K562 (cell line): ENCODE measurements around the gene SPZ1. TPM values are rescaled to one million over a fixed set of nuclear protein-coding genes. Genes with fewer than 3 reads are reported as not detected.

ENCODE experiments used
- ATAC-seq: fragments of 200-7000 bp; cut with Tn5 transposase; 3 replicates; pipeline ENCODE4 v1.9.1; 2020; ENCODE audit warnings: moderate library complexity
- BruUV-seq: library from RNA; stranded (reverse); fragments of 400-500 nt; replicated peaks from 2 replicates; lab custom pipeline; 2021; lab: Mats Ljungman, UMichigan
- CTCF ChIA-PET: fragments of 300-600 bp; formaldehyde crosslinking; extraction: SDS; loops from one replicate; lab custom pipeline; 2021; ENCODE audit warnings: low intra/inter-chr PET ratio; lab: Yijun Ruan, JAX
- POLR2A ChIA-PET: fragments of 300-600, 350-650 bp; sonication (Branson Sonifier 250); formaldehyde crosslinking; extraction: SDS; loops from one replicate; lab custom pipeline; 2021; ENCODE audit warnings: antibody characterized with exemption, inconsistent platforms; lab: Yijun Ruan, JAX
- DNase-seq, 4 experiments: peaks; one replicate each; pipeline versions ENCODE4 v3.0.0 to v3.0.0-alpha.2; 2011 to 2018; ENCODE audit warnings: low spot score in 3 of 4, mixed read lengths in 3 of 4; ENCODE audit errors: extremely low read depth in 1 of 4
- FAIRE-seq: peaks from 2 replicates; lab custom pipeline; 2011; peaks lifted over from hg19 to GRCh38; lab: Jason Lieb, UNC
- H2AFZ ChIP-seq: 2 replicates; pipeline ENCODE4 v1.6.0; 2011; ENCODE audit warnings: low read depth, low read length, control low read depth, inconsistent platforms
- H3K27ac ChIP-seq: fragments of 200-600 bp; 3 replicates; pipeline ENCODE4 v1.8.0; 2011; ENCODE audit warnings: low read depth, mild to moderate bottlenecking, control low read depth, inconsistent platforms, low read length, moderate library complexity, mixed read lengths; ENCODE audit errors: extremely low read depth
- H3K27me3 ChIP-seq, 2 experiments: fragments of 300-600 bp in 1 of 2; 2 replicates in 1 of 2; 3 replicates in 1 of 2; pipeline versions ENCODE4 v1.6.0 to v1.8.0; 2011; ENCODE audit warnings: inconsistent platforms in 2 of 2, low read length in 2 of 2, mild to moderate bottlenecking in 1 of 2, mixed read lengths in 1 of 2, moderate library complexity in 1 of 2; ENCODE audit not compliant: control insufficient read depth in 2 of 2, insufficient read depth in 2 of 2
- H3K36me3 ChIP-seq: fragments of 300-600 bp; 3 replicates; pipeline ENCODE4 v1.8.0; 2011; ENCODE audit warnings: mild to moderate bottlenecking, low read length, inconsistent platforms; ENCODE audit not compliant: control insufficient read depth, insufficient read depth
- H3K4me1 ChIP-seq, 2 experiments: fragments of 200-600 bp in 1 of 2; replicated peaks in 1 of 2; 2 replicates in 1 of 2; 3 replicates in 1 of 2; pipeline versions ENCODE4 v1.5.1 to v1.8.0; 2011; ENCODE audit warnings: inconsistent platforms in 2 of 2, low read length in 2 of 2, mild to moderate bottlenecking in 1 of 2, mixed read lengths in 1 of 2, moderate library complexity in 1 of 2; ENCODE audit not compliant: control insufficient read depth in 2 of 2, insufficient read depth in 2 of 2
- H3K4me2 ChIP-seq: 2 replicates; pipeline ENCODE4 v1.6.1; 2011; ENCODE audit warnings: low read length, control low read depth, inconsistent platforms, mixed read lengths; ENCODE audit not compliant: insufficient read depth
- H3K4me3 ChIP-seq: fragments of 200-600 bp; sonication (generic), shearing (Covaris generic); 2 replicates; pipeline ENCODE4 v1.5.1; 2016; ENCODE audit warnings: control low read depth, inconsistent platforms
- H3K79me2 ChIP-seq: fragments of 200-600 bp; 3 replicates; pipeline ENCODE4 v1.8.0; 2011; ENCODE audit warnings: low read length, inconsistent platforms; ENCODE audit not compliant: control insufficient read depth, insufficient read depth
- H3K9ac ChIP-seq, 2 experiments: 2 replicates each; pipeline versions ENCODE4 v1.6.0 to v1.6.1; 2011; ENCODE audit warnings: low read depth in 2 of 2, low read length in 2 of 2, control low read depth in 1 of 2, inconsistent platforms in 1 of 2, mild to moderate bottlenecking in 1 of 2, mixed read lengths in 1 of 2; ENCODE audit not compliant: insufficient read depth in 1 of 2
- H3K9me1 ChIP-seq: one replicate; pipeline ENCODE4 v1.6.0; 2011; ENCODE audit warnings: inconsistent platforms, mild to moderate bottlenecking, low read length, moderate library complexity; ENCODE audit not compliant: control insufficient read depth, insufficient read depth
- H3K9me3 ChIP-seq: replicated peaks from 2 replicates; pipeline ENCODE4 v1.5.1; 2011; ENCODE audit warnings: low read depth, low read length, inconsistent platforms; ENCODE audit not compliant: control insufficient read depth, insufficient read depth
- H4K20me1 ChIP-seq: replicated peaks from 2 replicates; pipeline ENCODE4 v1.6.1; 2011; ENCODE audit warnings: low read length, inconsistent platforms, mixed read lengths; ENCODE audit not compliant: control insufficient read depth, insufficient read depth
- BHLHE40 ChIP-seq: IDR thresholded peaks from 2 replicates; pipeline ENCODE4 v1.6.1; 2011; ENCODE audit warnings: low read length, improper control_type of control experiment
- HIVEP1 ChIP-seq: fragments of 250-450 bp; sonication (Bioruptor Pico); IDR thresholded peaks from 2 replicates; pipeline ENCODE4 v1.4.0; 2020; ENCODE audit warnings: mild to moderate bottlenecking
- TSC22D4 ChIP-seq: fragments of 450-650 bp; IDR thresholded peaks from 2 replicates; pipeline ENCODE4 v1.6.1; 2016; ENCODE audit warnings: missing genetic modification characterization, missing biosample characterization, control low read depth
- ZBTB2 ChIP-seq: fragments of 450-650 bp; IDR thresholded peaks from 2 replicates; pipeline ENCODE4 v1.6.1; 2016; ENCODE audit warnings: antibody characterized with exemption
- ZNF212 ChIP-seq: fragments of 450-650 bp; formaldehyde crosslinking; IDR thresholded peaks from 2 replicates; pipeline ENCODE4 v1.4.0; 2020; ENCODE audit warnings: mild to moderate bottlenecking
- ZNF24 ChIP-seq: fragments of 450-650 bp; IDR thresholded peaks from 2 replicates; pipeline ENCODE4 v1.6.1; 2016
- WGBS: fragments of 100-300 bp; shearing (Covaris generic); methylation state at CpG from one replicate; pipeline ENCODE4 v1.1.6; 2016; ENCODE audit warnings: low coverage, mixed read lengths; ENCODE audit not compliant: insufficient coverage; ENCODE audit errors: missing lambda C conversion rate; 5-methylcytosine and 5-hydroxymethylcytosine counted together
- in situ Hi-C: fragments of 300-500 bp; cut with MboI; formaldehyde crosslinking; loops from 4 replicates; pipeline ENCODE4 v1.15.0; 2018; ENCODE audit warnings: inconsistent platforms, mixed read lengths
- intact Hi-C: fragments of 100-400 bp; cut with micrococcal nuclease; formaldehyde crosslinking; loops from 2 replicates; pipeline ENCODE4 v1.14.2; 2022
- polyA plus RNA-seq, 8 experiments: library from polyadenylated mRNA; depleted of rRNA in 4 of 8; stranded (reverse) in 5 of 8; unstranded in 3 of 8; fragments of >200 nt; fragmentation: Nextera tagmentation in 2 of 8; fragmentation: Illumina TruSeq in 1 of 8; extraction: Ambion mirVana in 2 of 8; extraction: Trizol in 1 of 8; gene quantifications; 2 replicates each; pipeline versions ENCODE4 v1.2.1 to v1.2.3, GENCODE V29; 2011 to 2014; ENCODE audit warnings: inconsistent platforms in 1 of 8, missing spikeins in 1 of 8
- total RNA-seq, 7 experiments: library from RNA; depleted of rRNA in 6 of 7; stranded (reverse); fragments of >200 nt in 6 of 7; fragmentation: Illumina TruSeq in 2 of 7; extraction: Trizol in 2 of 7; gene quantifications; 2 replicates each; pipeline versions ENCODE4 v1.2.1 to v1.2.3, GENCODE V29; 2011 to 2021; ENCODE audit warnings: low replicate concordance in 1 of 7

The SPZ1 gene
- total and polyA plus RNA-seq, 9 of the 15 experiments (the other 6 are each of a cell fraction or from before 2014, with no cell fraction given), result not detected

- no TSS peak for BruUV-seq
- POLR2A ChIA-PET, result no interaction called here
- H3K36me3 ChIP-seq, result no peaks in the 10 kb centered on the region
- H3K27ac ChIP-seq, result no peak overlapping the region
- no peak for ATAC-seq
- no peak overlapping the region for H3K4me3 ChIP-seq
- H2AFZ ChIP-seq, result no peak overlapping the region
- in situ Hi-C loops, result no loop called here
- H4K20me1 ChIP-seq, result no peaks in the 10 kb centered on the region
- no peaks in the 10 kb centered on the region for H3K9me3 ChIP-seq
- no peak overlapping the region for H3K4me2 ChIP-seq
- TF ChIP-seq ZNF24 (no peak), HIVEP1 (CRISPR knock-in tag) (no peak), TSC22D4 (no peak), ZBTB2 (no peak), ZNF212 (CRISPR knock-in tag) (no peak), BHLHE40 (peak; percentile 34; the same call in 1 of the 2 replicates)
- no peak for FAIRE-seq
- CTCF ChIA-PET, result no interaction called here
- H3K79me2 ChIP-seq, result no peaks in the 10 kb centered on the region
- intact Hi-C loops, result no loop called here
- WGBS, result 4% methylated on average over 7 of the region's 7 CpGs
- no peak for DNase-seq
- no peak overlapping the region for H3K9ac ChIP-seq
- H3K9me1 ChIP-seq, result no peaks in the 10 kb centered on the region
- H3K4me1 ChIP-seq, result peaks cover 2 to 4% of the 10 kb centered on the region in 2 experiments; a peak in 3 of 5 replicates
- peaks cover 0 to 4% of the 10 kb centered on the region in 2 experiments; a peak in 1 of 5 replicates for H3K27me3 ChIP-seq
Observed at GRCh38 chr5:80337379-80337778, 17.6 kb downstream of the SPZ1 start.
